Activated CD4-positive, alpha-beta T cell treated with anti-CD3 and anti-CD28 coated beads, Interleukin-2, amount 50 U/mL, for 16 hours (primary cell): ENCODE data around the gene PLCB4.

Source experiments
- DNase-seq: peaks from one replicate; pipeline ENCODE4 v3.0.0-alpha.2; 2020

PLCB4 gene

DNA sequence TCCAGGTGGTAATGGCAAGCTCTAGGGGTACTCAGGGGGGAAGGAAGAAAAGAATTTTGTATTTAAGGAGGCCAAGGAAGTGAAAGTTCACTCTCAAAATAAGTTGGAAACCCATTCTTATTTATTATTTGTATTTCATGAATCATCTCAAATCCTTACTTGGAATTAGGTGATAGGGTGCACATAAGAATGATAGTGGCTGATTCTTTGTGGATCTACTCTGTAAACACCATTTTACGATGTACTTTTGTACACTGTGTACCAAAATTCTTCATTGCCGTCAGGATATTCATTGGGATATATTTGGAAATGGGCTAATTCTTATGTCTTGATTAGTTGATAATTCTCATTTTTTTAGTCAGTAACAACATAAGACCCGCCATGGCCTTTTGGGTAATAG is 266.0 kb downstream of the PLCB4 start:
- no peak for DNase-seq

DNA sequence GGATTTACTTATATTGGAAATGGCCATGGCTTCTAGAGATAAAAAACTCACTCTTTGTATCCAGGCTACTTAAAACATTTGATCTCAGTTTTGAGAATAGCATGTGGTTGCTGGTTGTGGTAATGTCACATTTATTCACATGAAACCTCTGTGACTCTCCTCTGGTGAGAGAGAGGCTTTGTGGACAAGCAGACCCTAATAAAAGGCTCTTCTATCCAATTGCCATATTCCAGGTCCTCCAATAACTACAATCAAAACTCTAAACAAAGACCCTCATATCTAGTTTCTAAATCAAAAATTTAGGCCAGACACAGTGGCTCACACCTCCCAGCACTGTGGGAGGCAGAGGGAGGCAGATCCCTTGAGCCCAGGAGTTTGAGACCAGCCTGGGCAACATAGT is 269.2 kb downstream of the PLCB4 start:
- DNase-seq: no peak

DNA sequence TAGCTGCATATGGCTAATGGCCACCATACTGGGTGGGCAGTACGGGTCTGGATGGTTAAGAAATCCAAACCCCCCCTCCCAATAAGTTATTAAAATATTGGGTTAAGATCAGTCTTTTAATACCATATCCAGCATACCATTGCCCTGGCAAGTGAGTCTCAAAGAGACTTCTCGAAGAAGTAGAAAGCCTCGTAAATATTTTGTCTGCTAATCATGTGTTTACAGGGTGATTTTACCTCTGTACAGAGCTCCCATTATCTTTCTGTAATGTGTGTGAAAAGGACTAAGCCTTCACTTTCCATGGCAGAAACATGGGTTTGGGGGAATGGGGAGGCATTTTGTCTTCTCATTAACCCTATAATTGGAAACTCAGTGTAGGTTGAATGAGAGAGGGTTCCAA is 270.8 kb downstream of the PLCB4 start:
- no peak for DNase-seq

DNA sequence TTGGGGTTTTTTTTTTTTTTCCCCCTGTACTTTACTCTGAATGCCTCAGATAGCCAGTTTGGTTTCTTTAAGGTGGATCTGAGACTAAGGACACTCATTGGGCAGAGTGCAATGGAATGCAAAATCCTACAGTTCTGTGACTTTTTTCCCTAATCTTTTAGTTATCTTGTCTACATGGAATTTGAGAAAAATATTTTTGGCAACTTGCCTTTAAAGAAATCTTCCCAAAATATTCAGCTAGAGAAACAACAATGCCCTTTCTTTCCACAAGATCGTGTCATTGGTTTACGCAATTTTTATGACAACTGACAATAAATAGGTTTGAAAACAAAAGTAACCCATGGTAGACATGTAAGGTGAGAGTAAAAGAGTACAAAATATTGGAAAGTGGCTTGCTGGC is 273.8 kb downstream of the PLCB4 start:
- no peak for DNase-seq

DNA sequence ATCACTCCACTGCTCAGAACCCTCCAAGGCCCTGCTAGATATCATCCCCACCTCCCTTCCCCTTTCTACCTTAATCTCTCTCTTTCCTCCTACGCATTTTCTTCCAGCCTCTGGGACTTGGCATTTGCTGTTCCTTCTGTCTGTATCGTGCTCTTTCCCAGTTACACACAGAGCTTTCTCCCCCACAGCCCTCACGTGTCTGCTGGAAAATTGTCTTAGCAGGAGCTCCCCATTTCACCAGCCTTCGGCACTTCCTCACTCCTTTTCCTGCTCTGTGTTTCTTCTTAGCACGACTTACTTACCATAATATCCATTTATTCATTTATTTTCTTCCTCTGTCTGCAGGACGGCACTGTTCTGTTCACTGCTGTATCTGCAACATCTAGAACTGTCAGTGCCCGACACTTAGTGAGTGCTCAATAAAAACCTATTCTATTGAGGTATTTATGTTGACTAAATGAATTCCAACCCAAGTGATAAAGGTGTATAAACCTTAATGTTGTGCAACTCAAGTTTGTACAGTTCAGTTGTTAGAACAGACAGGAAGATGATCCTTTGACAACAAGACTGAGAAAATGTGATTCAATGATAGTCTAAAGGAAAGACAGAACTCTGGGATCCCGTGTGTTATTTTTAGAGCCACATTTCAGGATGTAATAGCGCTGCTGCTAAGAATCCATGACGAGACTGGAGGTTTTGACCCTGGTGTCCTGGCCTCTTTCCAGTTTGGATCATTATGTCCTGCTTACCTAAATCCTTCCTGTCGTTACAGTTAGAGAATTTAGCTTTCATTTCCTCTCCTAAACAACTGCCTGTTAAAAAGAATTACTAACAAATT is 275.4 kb downstream of the PLCB4 start:
- DNase-seq: no peak

DNA sequence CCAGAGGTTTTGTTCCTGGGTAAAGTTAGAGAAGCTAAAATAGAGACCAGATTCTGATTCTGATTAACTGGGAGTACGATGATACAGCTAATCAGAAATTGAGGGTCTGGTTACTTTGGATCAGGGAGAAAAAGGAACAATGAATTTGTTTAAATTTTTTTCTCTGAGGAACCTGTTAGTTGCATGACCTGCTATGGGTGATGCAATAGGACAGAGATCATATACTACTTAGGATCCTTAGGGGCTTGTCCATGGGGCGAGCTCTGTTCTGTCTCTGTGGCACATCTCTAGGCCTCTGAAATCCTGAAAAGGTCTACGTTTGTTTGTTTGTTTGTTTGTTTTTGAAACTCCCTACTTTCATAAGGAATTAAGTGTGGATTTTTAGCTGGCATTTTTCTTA is 279.4 kb downstream of the PLCB4 start:
- DNase-seq: no peak

DNA sequence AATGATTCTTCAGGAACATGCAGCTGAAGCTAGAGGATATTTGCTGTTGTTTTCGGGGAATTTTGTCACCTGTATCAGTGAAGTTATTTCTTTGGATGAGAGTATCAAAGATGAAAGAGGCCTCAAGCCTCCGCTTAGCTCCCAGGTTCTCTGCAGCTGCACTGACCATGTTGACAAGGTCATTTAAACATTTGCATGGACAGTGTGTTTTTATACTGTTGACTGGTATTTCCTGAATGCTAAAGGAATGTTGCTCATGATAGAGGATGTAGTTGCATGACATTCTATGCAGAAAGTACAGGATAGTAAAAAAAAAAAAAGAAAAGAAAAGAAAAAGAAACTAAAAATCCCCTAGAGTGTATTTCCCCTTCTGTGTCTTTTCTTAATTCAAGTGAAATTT is 279.9 kb downstream of the PLCB4 start:
- DNase-seq: no peak

DNA sequence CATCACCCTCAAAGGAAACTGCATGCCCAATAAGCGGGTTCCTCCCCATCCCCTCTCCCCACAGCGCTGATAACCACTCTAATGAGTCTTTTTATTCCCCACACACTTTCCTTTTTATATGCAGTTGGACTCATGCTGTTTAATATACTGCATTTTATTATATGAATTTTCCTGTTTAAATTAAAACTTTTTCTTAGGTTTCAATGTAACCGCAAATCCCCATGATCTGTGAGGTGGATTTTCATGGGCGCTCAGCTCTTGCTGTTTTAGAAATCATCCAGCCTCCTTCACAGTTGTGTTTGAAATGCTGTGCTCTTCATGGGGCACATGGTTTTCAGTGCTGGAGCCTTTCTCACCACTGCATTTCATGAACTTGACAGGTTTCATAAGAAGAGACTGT is 280.4 kb downstream of the PLCB4 start:
- DNase-seq: no peak

DNA sequence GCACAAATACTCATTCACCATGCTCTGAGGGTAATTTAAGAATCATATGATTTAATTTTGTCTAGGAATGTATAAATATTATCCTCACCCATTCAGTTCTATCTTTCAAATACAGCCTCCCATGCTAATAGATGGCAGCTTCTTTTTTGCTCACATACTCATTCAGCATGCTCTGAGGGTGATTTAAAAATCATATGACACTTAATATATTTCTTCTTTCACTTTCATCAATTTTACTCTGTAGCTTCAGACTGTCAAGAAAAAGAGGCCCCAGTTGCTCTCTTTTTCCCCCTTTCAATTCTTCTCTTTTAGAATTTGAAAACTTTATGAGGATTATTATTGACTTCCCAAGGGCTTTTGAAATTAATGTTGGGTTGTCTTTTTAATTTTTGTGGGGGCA is 283.9 kb downstream of the PLCB4 start:
- no peak for DNase-seq

DNA sequence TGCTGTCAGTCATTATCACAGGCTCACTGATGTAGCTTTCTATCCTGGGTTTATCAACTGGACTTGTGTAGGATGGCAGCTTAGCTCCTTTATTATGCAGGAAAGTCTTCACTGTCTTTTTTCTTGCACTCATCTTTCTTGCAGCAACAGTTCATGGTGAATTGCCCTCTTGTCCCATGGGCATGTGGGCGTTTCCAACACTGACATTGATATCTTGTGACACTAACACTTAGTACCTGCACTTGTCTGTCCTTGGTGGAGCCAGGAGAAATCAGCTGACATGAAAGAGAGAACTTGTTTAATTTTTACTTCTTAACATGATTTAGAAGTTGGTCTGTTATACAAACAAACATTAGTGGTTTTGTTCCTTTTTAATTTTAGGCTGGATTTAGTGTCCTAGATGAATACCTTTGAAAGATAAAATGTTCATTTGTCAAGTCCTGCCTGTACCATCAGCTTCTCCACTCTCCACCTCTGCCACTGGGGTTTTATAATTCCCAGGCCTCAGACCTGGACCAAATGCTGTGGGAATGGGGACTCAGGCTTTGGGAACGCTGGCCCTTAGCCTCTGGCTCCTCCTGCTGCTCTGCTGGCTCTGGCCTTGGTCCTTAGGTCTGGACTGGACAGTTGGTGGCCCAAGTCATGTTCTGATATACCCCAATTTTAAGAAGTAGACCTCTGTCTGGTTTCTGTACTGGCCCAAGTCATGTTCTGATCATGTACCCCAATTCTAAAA is 284.5 kb downstream of the PLCB4 start:
- no peak for DNase-seq

DNA sequence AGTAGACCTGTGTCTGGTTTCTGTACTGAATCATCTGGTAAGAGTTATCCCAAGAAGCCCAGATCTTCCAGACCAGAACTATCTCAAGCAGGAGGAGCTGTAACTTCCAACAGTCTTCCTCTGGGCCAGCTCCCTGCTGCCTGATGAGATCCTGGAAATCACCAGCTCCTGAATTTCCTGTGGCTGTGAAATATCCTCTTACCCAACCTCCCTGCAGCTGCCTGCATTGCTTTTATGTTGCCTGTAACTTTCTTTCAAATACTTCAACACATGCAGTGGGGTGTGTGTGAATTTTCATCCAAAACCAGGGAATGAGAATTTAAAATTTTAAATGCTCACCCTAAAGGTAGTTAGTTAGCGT is 285.0 kb downstream of the PLCB4 start:
- no peak for DNase-seq

DNA sequence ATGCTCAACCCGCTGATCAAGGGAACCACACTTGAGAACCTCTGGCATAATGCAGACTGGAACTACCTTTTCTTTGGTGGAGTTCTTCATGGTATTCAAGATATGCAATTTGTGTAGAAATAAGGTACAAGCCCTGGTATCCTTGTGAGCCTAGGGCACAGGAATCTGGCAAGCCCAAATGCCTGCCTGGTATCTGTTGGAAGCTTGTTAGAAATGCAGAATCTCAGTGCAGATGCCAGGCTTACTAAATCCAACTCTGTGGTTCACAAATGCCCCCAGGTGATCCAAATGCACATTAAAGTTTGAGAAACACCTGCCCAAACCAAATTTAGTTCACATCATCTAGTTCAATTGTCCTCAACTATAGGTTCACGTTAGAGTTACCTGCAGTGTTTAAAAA is 285.7 kb downstream of the PLCB4 start:
- no peak for DNase-seq

DNA sequence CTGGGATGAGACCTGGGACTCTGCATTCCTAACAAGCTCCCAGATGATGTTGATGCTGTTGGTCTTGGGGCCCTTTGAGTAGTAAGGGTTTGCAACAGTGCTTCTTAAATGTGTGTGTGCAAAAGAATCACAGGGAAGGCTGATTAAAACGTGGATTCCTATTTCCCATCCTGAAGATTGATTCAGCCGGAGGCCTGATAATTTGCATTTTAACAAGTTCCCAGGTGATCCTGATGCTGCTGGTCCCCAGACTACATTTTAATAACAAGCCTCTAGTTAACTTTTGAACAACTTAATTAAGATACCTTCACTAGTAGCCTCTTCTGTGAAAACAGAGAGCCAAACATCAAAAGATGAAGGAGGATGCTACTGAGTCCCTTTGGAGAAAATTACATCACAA is 289.1 kb downstream of the PLCB4 start:
- no peak for DNase-seq

DNA sequence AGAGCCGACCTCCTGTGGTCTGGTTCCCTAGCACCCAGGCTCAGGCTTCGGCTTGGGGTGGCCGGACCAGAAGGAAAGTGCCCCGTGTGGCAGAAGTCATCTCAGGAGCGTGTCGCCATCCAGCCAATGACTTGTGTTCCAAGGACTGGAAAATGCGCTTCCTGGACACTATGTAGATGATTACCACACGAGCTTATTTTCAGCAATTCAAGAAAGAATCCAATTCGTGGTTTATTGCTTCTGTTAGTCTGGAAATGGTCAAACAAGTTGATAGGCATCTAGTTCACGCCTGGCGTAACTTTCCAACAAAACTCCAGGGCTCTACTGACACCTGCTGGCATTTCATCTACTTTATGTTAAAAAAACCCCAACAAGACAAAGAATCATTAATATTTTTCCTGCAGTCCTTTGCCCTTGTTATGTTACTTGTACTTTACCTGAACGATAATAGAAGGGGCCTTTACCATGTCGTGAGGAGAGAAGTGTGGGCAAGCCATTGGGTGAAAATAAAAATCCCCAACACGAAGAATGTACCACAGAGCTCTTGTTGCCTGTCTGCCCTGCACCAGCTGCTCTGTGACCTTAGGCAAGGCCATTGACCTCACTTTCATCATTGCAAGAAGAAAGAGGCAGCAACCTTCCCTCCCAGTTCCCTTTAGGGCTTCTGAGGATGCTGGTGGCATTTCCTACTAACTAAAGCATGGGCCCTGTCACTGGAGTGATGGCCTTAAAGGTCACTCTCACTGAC is 290.8 kb downstream of the PLCB4 start:
- no peak for DNase-seq

DNA sequence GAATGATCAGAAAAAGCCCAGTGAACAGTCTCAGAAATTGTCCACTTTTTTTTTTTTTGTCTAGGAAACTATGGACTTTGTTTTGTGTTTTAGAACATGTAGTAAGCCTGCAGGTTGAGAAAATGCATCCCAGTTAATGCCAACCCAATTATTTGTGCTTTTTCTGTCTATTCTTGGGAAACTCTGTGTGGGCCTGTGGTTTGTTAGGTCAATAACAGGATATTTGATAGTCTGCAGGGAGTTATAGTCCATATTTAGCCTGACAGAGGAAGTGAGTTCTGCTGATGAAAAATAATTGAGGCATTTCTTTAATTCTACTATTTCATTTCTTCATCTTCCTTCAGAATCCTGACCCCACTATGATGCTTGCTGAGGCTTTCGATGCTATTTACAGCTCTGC is 291.5 kb downstream of the PLCB4 start:
- no peak for DNase-seq

DNA sequence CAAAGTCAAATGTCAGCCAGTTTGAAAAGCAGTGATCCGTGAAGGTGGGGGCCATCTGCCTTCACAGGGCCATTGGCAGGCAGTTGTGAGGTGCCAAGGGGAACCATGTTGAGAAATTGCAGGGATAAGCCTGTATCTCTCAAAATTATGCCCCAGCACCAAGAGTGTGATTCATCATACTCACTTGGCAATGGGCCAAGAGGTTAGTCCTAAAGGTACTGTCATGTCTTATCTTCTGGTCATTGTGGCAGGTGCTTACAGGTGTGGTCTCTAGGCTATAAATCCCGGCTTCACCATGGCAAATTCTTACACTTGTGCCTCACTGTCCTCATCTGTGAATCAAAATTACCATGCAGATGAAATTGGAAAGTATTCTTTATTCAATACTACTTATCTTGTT is 294.8 kb downstream of the PLCB4 start:
- DNase-seq: no peak

DNA sequence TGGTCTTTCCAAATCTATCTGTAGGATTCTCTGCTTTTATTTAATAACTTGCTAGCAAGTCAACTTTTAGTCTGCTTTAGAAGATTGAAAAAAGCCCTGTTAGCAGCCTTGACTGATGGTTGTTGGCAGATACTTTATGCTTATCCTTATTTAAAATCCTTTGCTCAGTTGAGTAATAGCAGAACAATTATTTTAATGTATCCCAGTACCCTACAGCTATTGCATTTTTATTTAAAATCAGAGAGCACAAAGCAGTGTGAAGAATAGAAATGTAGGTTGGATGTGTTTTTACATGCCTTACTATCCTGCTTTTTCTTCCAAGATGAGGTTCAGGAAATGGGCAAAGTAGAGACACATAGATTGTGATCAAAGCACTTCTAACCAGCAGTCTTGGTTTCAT is 298.4 kb downstream of the PLCB4 start:
- DNase-seq: no peak

DNA sequence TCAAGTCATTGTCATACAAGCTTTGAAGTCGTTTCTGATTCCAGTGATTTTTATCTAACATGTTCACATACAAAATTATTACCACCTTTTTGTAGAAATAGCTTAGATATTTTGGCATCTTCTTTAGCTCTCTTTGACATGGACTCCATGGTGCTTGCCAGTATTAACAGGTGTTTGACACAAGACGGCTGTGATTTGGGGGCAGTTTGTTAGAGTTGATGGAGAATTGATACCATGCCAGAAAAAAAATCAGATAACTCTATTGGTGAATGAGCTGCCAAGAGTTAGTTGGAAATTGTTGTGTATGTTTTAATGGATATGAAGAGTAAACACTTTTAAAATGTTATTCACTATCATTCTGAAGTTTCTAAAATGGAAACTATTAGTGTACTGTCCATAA is 298.9 kb downstream of the PLCB4 start:
- no peak for DNase-seq

DNA sequence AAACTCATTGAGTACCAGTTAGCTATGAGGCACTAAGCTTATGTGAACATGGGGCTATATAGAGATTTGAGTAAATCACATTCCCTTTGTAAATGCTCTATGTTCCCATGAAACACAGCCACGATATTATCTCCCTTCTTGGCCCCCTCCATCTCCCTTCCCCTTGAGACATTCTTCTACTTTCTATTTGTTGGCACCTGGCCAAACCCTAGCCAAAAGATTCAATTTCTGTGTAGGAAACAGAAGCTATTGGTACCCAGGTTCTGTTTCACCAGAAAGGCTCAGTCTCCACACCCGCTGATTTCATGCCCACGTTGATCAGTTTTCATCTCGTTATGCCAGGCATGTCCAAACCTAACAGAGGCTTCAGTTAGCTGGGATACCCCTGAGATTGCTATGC is 300.0 kb downstream of the PLCB4 start:
- DNase-seq: no peak

DNA sequence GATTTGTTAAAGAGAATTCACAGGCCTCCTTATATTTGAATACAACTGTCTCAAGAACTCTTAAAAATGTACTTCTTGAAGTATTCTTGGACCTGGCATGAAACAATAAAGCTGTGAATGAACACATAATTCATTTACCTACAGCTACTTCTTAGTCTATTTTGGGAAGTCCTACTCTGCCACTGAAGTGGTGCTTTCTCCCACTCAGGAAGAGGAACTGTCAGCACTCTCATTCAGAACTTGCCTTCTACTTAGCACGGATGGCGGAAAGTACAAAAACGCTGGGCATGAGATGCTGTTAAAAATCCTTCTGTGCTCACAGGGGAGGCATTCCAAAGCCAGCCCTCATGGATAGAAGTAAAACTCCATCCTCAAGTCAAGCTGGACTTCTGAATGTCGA is 300.7 kb downstream of the PLCB4 start:
- DNase-seq: no peak

DNA sequence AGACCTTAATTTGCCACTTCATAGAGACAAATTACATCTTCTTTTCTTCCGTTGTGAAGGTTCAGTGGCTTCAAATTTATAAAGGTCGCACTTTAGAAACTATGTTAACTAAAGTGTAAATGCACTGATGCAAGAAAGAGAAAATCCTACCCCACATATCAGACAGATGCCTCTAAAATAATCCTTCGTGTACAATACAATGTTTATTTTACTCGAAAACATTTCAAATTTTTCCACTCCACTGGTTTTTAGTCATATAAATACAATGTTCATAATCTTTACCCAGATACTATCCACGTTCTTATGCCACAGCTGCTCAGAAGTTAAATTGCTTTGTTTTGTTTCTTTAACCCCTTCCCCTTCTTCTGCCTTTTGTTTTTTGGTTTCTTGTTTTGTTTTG is 305.2 kb downstream of the PLCB4 start:
- DNase-seq: no peak

DNA sequence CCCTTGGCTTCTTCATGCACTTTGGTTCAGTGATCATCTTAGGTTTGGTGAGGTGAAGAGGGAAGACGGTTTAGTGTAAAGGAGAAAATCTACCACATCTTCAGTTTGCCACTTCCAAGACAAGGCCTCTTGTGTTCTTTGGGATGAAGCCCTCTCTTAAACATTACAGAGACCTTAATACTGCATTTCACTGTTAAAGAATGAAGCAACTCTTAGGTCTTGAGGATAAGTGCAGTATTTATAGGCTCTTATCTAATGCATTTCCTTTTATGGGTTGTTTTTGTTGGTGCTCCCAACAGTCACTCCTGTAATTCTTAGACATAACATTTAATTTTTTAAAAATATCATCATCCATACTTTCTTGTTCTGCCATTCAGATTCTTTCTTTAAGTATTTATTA is 305.6 kb downstream of the PLCB4 start:
- no peak for DNase-seq

DNA sequence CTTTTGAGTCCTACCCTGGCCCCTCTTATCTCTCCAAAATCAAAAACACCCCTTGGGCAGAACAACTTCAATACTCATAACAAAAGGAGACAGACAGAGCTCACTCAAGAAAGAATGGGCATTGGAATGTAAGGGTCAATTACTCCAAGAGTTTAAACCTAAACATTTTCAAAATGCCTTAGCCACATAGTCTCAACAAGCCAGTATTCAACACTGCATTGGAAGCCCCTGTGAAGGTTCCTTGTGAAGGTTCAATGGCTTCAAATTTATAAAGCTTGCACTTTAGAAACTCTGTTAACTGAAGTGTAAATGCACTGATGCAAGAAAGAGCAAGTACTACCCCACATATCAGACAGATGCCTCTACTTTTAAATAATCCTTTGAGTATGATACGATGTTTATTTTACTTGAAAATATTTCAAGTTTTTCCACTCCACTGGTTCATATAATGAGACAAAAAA is 306.4 kb downstream of the PLCB4 start:
- no peak for DNase-seq

DNA sequence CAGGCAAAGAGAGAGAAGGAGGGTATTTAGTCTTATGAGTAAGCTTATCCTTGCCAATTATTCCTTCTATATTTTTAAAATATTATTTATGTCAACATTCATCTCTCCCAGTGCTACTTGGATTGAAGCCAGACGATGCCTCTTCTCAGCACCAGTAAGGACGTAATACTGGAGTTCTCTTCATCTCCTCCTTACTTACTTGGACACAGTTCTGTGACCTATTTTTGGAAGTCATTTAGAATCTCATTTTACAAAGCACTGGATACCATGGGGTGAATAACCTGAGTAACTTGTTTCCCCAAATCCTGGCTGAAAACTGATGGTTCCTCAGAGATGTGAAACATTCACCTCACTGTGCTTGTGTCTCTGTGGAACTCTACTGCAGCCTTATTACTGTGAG is 308.1 kb downstream of the PLCB4 start:
- no peak for DNase-seq
